Measurements from ENCODE around the gene TMEM167B. TPM values are rescaled to one million over a fixed set of nuclear protein-coding genes. Genes with fewer than 3 reads are reported as not detected.

Gene TMEM167B
- total RNA-seq (2022; extraction: Qiagen RNA extraction; ENCODE audit: low read depth), result 8.1 to 11.7 TPM (median 10.0 TPM) in 5 replicates

GRCh38 chr1:109090196-109091077 is at the start of gene TMEM167B:
Gene TMEM167B, plus strand, starts transcription at chr1:109090764. Its CDS starts 109 bp downstream, at chr1:109090873.

GRCh38 chr1:109041621-109042468 is 48.7 kb upstream of the TMEM167B start, which contains the start of gene WDR47:
Gene WDR47, minus strand, starts transcription at chr1:109042102. Its CDS starts 18,590 bp downstream, at chr1:109023512.

GRCh38 chr1:109075531-109076490 is 14.8 kb upstream of the TMEM167B start, which contains the start of gene TAF13:
Gene TAF13, minus strand, starts transcription at chr1:109076003. Its CDS starts 56 bp downstream, at chr1:109075947.

GRCh38 chr1:109113590-109114341 is 23.2 kb downstream of the TMEM167B start, which contains the start of gene ELAPOR1:
Gene ELAPOR1, plus strand, starts transcription at chr1:109114115. Its CDS starts 69 bp downstream, at chr1:109114184.

Other genes starting within 250 kb of the TMEM167B start
- 0.69 to 2.0 TPM (median 0.94 TPM) in 5 replicates for gene AKNAD1, start 233.7 kb upstream of the TMEM167B start, total RNA-seq (2022; extraction: Qiagen RNA extraction; ENCODE audit: low read depth)
- gene GPSM2, start 213.8 kb upstream of the TMEM167B start, total RNA-seq (2022; extraction: Qiagen RNA extraction; ENCODE audit: low read depth), result 14.3 to 20.4 TPM (median 15.9 TPM) in 5 replicates
- gene CLCC1, start 127.3 kb upstream of the TMEM167B start, total RNA-seq (2022; extraction: Qiagen RNA extraction; ENCODE audit: low read depth), result 15.5 to 17.2 TPM (median 16.1 TPM) in 5 replicates
- gene WDR47, start 48.7 kb upstream of the TMEM167B start, total RNA-seq (2022; extraction: Qiagen RNA extraction; ENCODE audit: low read depth), result 4.4 to 7.2 TPM (median 7.1 TPM) in 5 replicates
- 16.1 to 39.7 TPM (median 28.1 TPM) in 5 replicates for gene TAF13, start 14.8 kb upstream of the TMEM167B start, total RNA-seq (2022; extraction: Qiagen RNA extraction; ENCODE audit: low read depth)
- gene ELAPOR1, start 23.4 kb downstream of the TMEM167B start, total RNA-seq (2022; extraction: Qiagen RNA extraction; ENCODE audit: low read depth), result 0.37 to 1.5 TPM (median 0.51 TPM) in 5 replicates
- 93.6 to 105 TPM (median 99.7 TPM) in 5 replicates for gene SARS1, start 123.2 kb downstream of the TMEM167B start, total RNA-seq (2022; extraction: Qiagen RNA extraction; ENCODE audit: low read depth)
- 3.6 to 5.9 TPM (median 5.2 TPM) in 5 replicates for gene CELSR2, start 158.8 kb downstream of the TMEM167B start, total RNA-seq (2022; extraction: Qiagen RNA extraction; ENCODE audit: low read depth)
- 17.3 to 26.9 TPM (median 24.6 TPM) in 5 replicates for gene PSRC1, start 192.4 kb downstream of the TMEM167B start, total RNA-seq (2022; extraction: Qiagen RNA extraction; ENCODE audit: low read depth)
- not detected in 5 replicates for gene MYBPHL, start 216.2 kb downstream of the TMEM167B start, total RNA-seq (2022; extraction: Qiagen RNA extraction; ENCODE audit: low read depth)